GM12864 (cell line): ENCODE results near the gene ABHD17B.

Experiments
- DNase-seq: peaks from one replicate; pipeline ENCODE4 v3.0.0-alpha.2; 2011; ENCODE audit warnings: low read depth
- H3K4me3 ChIP-seq: 2 replicates; pipeline ENCODE4 v1.5.1; 2011; ENCODE audit warnings: mild to moderate bottlenecking, low read depth, low read length, control low read depth
- CTCF ChIP-seq: IDR thresholded peaks from 2 replicates; pipeline ENCODE4 v1.5.1; 2011; ENCODE audit warnings: low read depth, mild to moderate bottlenecking, moderate library complexity, low read length, control low read depth, inconsistent platforms; ENCODE audit errors: missing control alignments

ABHD17B gene

DNA sequence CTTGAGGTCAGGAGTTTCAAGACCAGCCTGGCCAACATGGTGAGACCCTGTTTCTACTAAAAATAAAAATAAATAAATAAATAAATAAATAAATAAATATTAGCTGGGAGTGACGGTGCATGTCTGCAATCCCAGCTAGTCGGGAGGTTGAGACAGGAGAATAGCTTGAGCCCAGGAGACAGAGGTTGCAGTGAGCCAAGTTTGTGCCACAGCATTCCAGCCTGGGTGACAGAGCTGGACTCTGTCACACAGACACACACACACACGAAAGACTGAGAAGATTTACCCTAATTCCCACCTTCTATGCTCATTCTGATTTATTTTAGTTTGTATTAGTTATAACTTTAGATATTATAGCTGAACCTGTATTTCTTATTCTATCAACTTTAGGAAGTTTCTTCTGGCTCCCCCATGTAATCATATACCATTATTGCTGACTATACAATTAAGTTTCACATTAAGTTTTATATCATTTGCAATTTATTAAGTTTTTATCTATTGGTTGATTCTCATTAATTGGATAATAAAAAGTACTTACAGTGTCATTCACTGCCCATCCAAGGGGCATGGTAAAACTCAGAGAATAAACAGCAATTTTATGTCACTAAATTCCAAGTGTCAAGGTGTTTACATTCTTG lies 20.8 kb downstream of the ABHD17B start:
- DNase-seq, result no peak
- no peak overlapping the region for H3K4me3 ChIP-seq
- TF ChIP-seq CTCF, result no peak

- H3K4me3 ChIP-seq, result no peak overlapping the region
- no peak for TF ChIP-seq CTCF
- DNase-seq, result no peak
Observed at GRCh38 chr9:71887362-71887761, 23.6 kb downstream of the ABHD17B start.

GRCh38 chr9:71886541-71886940 lies 24.5 kb downstream of the ABHD17B start:
- no peak for DNase-seq
- TF ChIP-seq CTCF, result no peak
- H3K4me3 ChIP-seq, result no peak overlapping the region

- no peak overlapping the region for H3K4me3 ChIP-seq
- DNase-seq, result no peak
- TF ChIP-seq CTCF, result no peak
Observed at GRCh38 chr9:71886015-71886414, 25.0 kb downstream of the ABHD17B start.

DNA sequence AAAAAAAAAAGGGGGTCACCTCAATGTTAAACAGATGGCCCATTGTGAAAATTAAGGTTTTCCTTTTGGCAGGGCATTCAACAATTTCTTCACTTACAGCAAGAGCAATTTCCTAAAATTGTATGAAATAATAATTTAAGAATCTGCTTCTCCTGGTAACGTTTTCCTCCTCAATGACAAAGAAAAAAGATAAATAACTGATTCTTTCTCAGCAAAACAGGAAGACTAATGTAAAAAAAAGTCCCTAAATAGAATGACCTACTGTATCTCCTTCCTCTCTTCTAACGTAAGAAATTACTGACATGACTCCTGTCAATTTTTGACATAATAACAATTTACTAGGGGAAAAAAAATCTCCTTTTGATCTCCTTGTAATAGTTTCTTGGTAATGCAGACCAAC lies 25.5 kb downstream of the ABHD17B start:
- H3K4me3 ChIP-seq, result no peak overlapping the region
- TF ChIP-seq CTCF, result no peak
- no peak for DNase-seq

- no peak for DNase-seq
- no peak overlapping the region for H3K4me3 ChIP-seq
- TF ChIP-seq CTCF, result no peak
Observed at GRCh38 chr9:71884005-71884404, 27.0 kb downstream of the ABHD17B start.

- no peak for TF ChIP-seq CTCF
- DNase-seq, result no peak
- no peak overlapping the region for H3K4me3 ChIP-seq
Observed at GRCh38 chr9:71879644-71880174, 31.3 kb downstream of the ABHD17B start.
